Fibroblast of lung (primary cell): ENCODE measurements around the gene CAMTA1.

Source experiments
- EZH2 ChIP-seq: IDR thresholded peaks from 2 replicates; pipeline ENCODE4 v1.5.1; 2012; ENCODE audit warnings: low read length, control low read depth, mild to moderate bottlenecking; ENCODE audit errors: missing control alignments
- TF ChIP-seq, protein P1 (sequence below), 2 donors: IDR thresholded peaks in 1 of 2; conservative IDR thresholded peaks in 1 of 2; 1 replicate in 1 of 2; 2 replicates in 1 of 2; pipeline ENCODE4 v1.5.1; 2011 to 2012; ENCODE audit warnings: low read length in 2 of 2, control low read depth in 1 of 2, inconsistent platforms in 1 of 2, low read depth in 1 of 2, mild to moderate bottlenecking in 1 of 2

DNA sequence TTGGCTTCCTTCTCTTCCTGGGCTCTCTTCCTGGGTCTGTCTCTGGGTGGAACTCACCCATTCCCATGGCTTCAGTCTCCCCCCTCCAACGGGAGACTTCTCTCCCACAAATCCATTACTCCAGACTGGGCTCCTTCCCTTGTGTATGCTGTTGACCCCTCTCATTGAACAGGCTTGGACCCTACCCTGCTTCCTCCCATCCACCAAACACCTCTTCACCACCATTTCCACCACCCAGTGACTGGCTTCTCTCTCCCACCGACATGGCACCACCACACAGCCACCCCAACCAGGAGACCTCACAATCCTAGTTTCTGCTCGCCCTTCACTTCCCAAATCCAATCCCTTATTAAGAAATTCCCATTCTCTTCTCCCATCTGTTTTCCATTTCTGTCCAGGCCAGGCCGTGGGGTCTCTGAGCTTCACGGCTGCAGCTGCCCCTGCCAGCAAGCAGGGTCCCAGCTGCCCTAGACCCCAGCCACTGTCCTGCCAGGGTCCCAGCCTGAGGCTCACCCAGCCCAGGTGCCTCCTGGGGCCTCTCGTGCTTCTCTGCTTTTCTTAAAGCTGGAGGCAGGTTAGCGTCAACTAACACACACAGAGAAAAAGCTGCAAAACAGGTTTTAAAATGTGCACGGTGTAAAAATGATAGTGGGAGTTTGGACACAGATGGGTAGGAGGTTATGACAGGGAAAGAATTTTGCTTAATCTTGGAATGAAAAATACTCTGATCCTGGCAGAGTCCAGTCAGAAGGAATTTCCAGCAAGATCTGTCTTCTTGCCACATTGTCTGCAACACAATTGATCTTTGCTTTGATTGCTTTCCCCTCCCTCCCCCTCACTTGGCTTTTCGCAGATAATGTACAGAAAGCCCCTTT, 602.0 kb downstream of the CAMTA1 start:
- TF ChIP-seq, protein P1, sequence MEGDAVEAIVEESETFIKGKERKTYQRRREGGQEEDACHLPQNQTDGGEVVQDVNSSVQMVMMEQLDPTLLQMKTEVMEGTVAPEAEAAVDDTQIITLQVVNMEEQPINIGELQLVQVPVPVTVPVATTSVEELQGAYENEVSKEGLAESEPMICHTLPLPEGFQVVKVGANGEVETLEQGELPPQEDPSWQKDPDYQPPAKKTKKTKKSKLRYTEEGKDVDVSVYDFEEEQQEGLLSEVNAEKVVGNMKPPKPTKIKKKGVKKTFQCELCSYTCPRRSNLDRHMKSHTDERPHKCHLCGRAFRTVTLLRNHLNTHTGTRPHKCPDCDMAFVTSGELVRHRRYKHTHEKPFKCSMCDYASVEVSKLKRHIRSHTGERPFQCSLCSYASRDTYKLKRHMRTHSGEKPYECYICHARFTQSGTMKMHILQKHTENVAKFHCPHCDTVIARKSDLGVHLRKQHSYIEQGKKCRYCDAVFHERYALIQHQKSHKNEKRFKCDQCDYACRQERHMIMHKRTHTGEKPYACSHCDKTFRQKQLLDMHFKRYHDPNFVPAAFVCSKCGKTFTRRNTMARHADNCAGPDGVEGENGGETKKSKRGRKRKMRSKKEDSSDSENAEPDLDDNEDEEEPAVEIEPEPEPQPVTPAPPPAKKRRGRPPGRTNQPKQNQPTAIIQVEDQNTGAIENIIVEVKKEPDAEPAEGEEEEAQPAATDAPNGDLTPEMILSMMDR (conservative IDR thresholded peaks at IDR 0.05 in 1 of 2, IDR thresholded peaks at IDR 0.05 in 1 of 2; ENCODE audit: low read depth in 1 of 2, low read length in 2 of 2): no peak
- TF ChIP-seq EZH2: no peak
